Brain pericyte (primary cell): ENCODE results near the gene PRKG1.
A peak's percentile ranks its signal among the peaks of the same experiment; 100 is the strongest.
"Not testable (repeated sequence)": the region's sequence is repeated elsewhere in the genome, so short reads cannot be mapped to it uniquely, and the experiment has no call there.

Experiments used
- DNase-seq: peaks from one replicate; pipeline ENCODE4 v3.0.0-alpha.2; 2012; ENCODE audit warnings: low read depth, low spot score

PRKG1 gene

DNA sequence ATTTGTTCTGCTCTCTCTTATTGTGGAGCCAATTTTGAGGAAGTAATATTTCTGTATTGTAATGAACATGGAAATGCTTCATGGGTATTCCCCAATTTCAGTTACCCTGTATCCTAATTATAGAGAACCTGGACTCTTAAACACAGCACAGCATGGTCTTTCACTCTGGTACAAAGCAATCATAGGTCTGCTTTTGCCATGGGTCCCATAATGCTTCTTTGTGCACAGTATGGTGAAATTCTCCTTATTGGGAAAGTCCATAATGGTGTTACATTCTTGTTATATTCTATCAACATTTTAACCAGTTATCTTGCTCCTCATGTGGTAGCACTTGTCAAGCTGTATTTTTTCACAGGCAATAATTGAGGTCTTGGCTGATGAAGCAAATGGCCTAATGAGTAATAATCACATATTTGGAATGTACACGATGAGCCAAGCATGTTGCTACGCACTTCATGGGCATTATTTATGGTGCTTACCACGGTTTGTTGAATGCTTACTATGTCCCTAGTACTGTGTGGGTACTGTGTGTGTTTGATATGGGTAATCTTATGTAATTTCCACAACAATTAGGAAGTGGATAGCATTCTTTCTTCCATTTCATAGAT, 42.9 kb downstream of the PRKG1 start:
- no peak for DNase-seq

DNA sequence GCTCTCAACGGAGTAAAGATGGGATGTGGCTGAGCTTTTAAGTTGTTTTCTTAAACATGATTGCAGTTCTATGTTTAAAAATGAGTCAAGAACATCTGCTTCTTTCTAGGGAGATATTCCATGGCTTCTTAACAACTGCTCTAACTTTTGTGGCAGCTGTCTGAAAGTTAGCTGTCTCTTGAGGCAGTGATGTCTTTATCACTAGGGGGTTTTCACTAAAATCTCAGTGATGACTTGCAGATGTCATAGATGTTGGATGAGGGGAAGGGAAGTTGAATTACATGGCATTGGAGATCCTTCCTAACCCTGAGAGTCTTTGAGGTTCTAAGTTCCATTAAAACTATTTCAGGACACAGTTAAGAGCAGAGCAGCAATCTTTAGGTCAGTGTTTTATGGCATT, 43.5 kb downstream of the PRKG1 start:
- DNase-seq, result peak; percentile 49

DNA sequence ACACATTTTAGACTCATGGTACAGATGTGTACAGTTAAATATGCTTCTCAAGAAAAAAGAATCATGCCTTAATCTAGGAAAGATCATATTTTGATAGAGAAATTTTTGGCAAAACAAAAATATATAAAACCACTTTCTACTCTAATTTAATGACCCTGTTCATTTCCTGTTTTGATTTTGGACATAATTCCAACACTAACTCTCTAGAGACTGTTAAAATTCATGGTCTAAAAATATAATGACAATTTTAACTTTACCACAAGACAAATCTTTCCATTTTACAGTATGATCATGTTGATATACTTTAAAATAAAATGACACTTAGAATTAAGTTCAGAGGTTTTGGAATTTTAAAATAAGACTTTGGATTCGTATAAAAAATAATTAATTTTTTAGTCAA, 45.2 kb downstream of the PRKG1 start:
- DNase-seq, result no peak

DNA sequence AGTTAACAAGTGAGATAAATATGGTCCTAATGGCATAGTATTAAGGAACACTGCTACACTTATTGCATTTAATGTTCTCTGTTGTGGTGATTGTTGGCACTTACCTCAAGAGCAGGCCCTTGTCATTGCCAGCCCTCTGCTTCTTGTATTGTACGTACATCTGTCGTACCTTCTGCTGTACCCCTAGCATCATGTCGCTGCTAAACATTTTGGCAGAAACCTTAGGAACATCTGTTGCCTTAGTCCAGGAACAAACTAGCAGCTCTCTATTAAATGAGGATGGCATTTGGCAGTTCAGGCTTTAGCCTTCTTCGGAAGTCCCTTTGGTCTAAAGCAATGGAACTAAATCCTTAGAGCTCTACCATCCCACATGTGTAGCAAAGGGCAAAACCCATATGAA, 47.6 kb downstream of the PRKG1 start:
- no peak for DNase-seq

DNA sequence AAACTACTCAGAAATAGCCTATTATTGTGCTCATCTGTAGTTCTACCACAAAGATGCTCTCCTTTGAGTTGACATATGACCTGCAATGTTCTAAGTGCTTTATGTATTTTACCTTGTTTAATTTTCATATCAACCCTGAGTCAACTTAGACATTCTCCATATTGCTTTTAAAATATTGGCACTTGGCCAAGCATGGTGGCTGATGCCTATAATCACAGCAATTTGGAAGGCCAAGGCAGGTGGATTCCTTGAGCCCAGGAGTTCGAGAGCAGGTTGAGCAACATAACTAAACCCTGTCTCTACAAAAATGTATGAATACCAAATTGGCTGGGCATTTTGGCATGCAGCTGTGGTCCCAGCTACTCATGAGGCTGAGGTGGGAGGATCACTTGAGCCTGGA, 50.6 kb downstream of the PRKG1 start:
- no peak for DNase-seq

DNA sequence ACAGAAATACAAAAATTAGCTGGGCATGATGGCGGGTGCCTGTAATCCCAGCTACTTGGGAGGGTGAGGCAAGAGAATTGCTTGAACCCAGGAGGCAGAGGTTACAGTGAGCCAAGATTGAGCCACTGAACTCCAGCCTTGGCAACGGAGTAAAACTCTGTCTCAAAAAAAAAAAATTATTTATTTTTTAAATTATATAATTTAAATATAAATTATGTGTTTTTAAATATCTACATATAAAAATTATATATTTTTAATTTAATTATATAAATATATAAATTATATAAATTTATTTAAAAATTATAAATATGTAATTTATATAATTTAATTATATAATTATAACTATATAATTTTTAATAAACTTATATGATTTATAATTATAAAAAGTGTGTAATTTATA, 51.2 kb downstream of the PRKG1 start:
- DNase-seq, result no peak

DNA sequence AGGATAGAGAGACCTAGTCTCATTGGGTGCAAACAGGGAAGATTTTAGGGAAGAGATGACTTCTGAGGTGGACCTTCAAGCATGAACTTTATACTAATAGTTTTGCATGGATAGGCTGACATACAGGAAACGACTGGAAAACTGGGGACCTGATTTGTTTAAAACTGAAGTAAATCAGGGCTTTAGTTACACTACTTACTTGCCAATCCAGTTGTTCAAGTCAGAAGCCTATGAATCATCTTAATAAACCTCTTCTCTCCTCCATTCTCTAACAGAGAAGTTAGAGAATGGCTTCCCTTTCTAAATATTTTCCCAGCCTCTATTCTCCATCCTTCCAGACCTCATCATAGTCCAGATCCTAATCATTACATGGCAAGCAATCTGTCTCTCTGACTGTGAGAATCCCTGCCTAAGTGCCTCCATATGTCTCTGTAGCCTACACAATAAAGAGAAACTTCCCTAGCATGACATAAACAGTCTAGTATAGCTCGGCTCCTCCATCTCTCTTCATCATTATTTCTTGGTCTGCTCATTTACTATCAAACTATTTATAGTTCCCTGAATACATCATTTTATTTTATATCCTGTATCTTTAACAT, 55.8 kb downstream of the PRKG1 start:
- no peak for DNase-seq

DNA sequence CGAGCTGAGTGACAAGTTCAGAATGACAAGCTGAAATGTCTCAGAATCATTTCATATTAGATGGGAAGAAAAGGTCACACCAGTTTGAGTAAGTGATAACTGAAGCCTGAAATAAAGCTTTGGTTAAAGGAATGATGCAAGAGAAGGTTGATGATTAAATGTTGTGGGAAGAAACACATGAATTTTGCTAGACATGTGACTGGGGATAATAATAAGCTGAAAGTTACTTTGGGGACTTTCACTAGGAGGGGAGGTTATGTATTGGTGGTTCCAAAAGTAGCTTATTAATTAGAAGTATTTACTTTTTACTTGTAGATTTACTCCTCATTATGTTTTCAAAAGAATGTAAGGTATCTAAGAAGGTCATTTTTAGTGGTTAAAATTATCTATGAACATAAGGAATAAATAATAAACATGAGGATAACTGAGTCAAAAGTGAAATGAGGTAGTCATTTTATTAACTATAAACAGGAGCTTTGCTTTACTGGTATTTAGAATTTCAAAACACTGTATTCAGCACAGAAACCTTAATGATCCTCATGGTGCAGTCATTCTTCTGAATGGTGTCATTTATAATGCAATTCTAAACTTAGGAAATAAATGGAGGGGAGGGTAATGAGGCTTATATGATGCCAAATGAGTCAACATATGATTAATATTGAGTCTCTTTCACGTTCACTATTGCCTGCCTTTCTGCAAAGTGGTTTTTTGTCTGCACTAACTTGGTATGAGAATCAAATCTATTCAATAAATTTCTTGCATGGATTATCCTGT, 63.7 kb downstream of the PRKG1 start:
- DNase-seq, result no peak

DNA sequence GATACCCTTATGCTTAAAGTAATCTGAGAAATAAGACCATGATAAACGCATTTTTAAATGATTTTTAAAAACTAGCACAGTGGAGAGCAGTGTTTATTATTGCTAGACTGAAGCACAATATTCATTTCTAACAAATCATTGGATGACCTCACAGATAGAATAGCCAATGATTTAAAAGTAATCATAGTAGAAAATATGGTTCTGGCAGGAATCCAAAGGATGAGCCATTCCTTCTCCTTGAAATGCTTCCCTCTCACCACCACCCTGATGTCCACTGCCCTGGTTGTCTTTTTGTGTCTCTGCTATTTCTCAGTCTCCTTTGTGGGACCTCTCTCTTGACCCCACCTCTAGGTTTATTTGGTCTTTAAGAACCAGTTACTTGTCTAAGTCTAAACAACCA, 64.9 kb downstream of the PRKG1 start:
- DNase-seq, result no peak

DNA sequence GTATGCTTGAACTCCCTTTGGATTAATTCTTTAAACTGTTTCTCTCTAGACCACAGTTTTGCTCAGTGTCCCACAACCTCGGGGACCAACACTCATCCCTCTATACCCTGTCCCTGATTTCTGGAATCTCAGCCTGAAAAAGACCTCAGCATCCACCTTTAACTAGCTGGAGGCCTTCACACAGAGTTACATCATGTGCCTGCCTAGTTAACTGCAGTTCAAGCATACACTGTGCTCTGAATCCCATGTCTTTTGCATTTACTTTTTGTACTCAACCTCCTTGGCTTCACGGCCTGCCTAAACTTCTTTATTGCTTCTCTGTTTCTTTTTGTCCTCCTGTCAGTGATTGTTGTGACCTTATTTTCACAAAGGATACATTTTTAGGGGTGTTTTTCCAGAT, 66.7 kb downstream of the PRKG1 start:
- DNase-seq, result no peak

DNA sequence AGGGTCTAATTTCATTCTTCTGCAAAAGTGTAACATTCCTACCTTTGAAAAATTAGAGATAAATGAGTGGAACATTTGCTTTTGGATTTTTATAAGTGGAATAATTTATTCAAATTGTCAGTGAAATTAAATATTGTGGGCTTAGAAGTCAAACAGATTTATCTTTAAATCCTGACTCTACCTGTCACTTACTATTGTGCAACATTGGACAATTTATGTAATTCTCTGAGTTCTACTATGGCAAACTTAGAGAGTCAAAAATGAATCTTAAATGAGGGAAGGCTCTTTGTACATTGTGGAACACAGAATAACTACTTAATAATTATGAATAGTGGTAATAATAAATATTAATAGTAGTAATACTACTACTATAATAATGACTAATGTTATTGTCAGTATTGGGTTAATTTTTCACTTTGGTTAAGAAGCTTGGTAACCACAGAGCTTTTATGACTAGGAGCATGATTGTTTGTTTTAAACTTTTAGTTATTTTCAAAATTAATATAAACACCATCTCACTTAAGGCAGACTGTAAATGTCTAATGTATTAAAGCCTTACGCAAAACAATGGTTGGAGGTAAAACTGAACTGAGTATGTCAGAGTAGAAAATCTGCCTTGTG, 70.0 kb downstream of the PRKG1 start:
- DNase-seq, result no peak

DNA sequence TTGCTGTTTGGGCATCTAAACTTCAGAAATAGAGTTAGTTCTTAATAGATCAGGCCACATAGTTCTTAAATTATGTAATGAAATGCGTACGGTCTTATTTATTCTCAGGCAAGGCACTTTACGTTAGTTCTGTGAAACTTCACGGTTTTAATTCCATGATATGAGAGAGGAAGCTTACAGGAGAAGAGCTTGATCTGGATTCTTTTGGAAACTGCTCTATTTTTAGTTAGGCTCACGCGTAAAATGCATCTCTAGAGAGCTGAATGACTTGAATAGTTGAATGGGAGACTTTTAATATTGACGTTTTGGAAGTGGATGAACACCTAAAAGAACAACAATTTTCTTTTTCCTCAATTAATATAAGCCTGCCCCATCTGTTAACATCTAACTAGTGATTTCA, 71.1 kb downstream of the PRKG1 start:
- DNase-seq, result no peak

DNA sequence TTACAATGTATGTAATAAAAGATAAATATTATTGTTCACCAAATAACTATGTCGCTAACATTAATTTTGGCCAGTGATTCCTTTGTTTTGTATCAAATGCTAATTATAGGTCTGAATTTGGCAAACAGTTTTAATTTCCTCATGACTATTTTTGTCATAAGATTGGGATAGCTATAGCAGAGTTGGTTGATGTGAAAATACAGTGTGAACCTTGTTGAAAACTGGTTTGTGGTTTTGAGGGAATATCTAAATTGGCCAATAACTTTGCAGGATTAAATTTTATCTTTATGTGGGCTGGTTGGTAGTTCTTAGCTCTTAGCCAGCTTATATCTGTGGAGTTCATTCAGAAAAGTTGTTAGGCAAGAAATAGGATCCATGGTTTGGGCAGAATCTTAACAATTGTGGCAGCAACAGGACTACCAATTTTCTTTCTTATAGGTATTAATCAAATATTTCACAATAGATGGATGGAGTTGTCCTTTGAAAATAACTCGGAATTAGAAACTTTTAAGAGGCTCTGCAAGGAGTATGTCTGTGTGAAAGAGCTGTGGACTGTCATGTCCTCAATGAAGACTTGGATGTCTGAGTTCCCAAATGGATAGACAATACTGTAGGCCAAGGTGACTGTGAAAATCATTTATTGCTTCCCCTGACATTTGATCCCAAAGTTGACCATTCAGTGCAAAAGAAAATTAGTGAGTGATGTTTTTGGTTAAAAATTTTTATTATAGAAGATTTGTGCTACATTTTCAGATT, 73.5 kb downstream of the PRKG1 start:
- DNase-seq, result no peak

DNA sequence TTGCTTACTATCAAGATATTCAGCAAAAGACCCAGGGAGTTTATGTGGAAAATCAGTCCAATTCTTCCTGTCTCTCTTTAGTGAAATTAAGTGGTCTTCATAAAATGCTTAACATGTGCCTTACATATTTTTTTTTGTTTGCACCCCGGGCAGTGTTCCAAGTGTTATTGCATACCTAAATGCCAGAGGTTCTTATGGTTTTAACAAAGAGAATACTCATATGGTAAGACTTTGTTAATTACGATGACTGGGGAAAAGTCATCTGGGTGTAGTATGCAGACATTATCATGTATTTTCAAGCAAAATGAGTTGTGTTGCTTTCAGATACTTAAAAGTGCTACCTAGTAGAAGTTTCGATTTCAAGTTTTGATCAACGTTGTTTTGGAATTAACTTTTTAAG, 82.6 kb downstream of the PRKG1 start:
- no peak for DNase-seq

DNA sequence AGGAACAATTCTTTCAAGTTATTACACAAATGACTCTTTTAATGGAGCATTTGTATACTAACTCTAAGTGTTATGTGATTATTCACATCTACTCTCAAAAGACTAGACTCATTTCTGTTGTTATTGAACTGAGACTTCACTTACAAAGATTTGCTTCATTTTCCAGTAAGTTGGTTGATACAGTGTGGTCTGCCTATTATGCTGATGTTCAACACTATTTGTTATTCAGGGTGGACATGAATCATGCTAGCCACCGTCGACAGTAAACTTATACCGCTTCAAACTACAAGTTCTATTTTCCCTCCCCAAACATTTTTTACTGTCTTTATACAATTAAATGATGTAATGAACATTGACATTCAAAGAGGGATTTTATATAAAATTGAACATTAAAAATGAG, 84.5 kb downstream of the PRKG1 start:
- no peak for DNase-seq

DNA sequence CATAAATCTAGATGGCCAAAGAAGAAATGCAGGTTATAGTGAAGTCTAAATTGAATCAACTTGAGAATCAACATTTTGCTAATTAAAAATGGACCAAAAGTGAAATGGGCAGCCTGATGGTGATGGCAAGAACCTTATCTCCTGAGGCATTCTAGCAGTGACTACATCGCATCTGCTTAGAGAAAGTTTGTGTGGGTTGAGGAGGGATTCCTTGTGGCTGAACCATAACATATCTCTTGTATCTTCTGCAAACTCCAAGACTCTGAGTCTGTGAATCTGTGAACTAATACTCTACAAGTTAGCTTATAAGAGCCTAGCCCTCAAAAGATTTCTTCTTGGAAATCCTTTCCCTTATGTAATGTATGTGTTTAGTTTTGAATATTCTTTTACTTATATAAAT, 85.6 kb downstream of the PRKG1 start:
- no peak for DNase-seq

DNA sequence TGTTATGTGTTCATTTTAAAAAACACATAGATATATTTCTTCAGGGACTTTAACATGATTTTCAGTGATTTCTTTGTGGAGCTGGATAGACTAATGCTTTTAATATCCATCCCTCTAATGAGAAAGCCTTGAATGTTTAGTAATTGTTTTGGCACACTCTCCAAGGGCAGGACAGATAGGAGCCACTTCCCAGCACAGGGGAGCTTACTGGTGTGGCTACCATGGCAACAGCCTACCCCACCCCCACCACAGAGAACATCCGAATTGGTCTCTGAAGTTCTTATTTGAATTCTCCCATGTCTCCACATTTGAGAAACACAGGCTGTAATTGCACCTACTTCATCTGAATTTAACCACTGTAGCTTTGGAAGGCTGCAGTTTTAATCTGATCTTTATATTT, 87.7 kb downstream of the PRKG1 start:
- DNase-seq, result no peak

DNA sequence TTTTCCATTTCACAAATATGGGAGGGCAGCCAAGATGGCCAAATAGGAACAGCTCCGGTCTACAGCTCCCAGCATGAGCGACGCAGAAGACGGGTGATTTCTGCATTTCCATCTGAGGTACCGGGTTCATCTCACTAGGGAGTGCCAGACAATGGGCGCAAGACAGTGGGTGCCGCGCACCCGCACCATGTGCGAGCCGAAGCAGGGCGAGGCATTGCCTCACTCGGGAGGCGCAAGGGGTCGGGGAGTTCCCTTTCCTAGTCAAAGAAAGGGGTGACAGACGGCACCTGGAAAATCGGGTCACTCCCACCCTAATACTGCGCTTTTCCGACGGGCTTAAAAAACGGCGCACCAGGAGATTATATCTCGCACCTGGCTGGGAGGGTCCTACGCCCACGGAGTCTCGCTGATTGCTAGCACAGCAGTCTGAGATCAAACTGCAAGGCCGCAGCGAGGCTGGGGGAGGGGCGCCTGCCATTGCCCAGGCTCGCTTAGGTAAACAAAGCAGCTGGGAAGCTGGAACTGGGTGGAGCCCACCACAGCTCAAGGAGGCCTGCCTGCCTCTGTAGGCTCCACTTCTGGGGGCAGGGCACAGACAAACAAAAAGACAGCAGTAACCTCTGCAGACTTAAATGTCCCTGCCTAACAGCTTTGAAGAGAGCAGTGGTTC, 89.2 kb downstream of the PRKG1 start:
- DNase-seq, result not testable (repeated sequence)

DNA sequence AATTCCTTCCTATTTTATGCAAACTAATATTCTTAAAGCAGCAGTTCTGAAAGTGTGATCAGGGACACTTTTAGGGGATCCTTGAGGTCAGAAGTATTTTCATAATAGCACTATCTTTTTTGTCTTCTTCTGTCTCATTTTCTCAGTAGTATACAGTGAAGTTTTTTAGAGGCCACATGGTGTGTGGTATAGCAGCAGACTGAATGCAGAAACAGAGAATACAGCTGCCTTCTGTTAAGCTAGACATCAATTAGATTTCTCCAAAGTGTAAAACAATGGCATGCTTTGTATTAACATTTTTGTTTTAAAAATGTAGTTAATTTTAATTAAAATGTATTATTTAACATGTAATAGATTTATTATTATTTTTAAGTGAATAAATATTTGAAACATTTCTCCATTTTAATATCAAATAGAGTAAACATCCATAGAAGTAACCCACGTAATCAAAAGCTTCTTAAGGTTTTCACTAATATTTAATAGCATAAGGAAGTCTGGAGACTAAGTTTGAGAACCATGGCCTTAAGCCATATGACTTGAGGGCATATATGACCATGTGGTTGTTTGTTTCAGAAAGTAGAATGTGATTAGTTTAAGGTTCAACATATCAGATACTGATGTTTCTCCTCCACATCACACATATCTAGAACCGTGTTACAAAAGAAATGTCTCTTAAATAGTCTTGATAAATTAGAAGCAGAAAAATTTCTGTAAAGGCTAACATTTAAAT, 94.0 kb downstream of the PRKG1 start:
- DNase-seq, result no peak

DNA sequence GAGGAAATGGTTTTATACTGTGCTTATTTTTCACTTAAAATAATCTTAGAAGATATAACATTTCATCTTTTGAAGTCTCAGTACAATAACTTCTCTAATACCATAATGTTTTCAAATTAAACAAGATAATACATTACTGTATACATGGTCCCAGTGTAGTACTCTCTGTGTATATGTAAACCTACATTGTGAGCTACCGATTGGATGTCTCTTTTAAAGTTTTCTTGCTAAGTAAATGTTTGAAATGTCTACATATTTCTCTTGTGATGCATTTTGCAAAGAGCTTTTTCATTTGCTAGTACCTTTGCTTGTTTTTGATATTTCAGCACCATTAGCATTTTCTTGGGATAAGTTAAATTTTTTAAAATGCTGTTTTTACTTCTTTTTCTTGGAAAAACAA, 94.8 kb downstream of the PRKG1 start:
- DNase-seq, result no peak
